GM23338 (cell line): ENCODE data around the gene AFTPH. TPM values are rescaled to one million over a fixed set of nuclear protein-coding genes. Genes with fewer than 3 reads are reported as not detected.

Experiments
- ATAC-seq: fragments of 200-7000 bp; cut with Tn5 transposase; 3 replicates; pipeline ENCODE4 v1.9.1; 2020
- DNase-seq: peaks from one replicate; pipeline ENCODE4 v3.0.0-alpha.2; 2015; ENCODE audit warnings: low spot score
- H2AFZ ChIP-seq: fragments of 200-600 bp; sonication (generic); 2 replicates; pipeline ENCODE4 v1.8.0; 2016; ENCODE audit warnings: antibody characterized with exemption, mild to moderate bottlenecking, moderate library complexity
- H3F3A ChIP-seq: fragments of 200-600 bp; sonication (generic); replicated peaks from 2 replicates; pipeline ENCODE4 v1.8.0; 2017; ENCODE audit warnings: antibody characterized with exemption, mixed run types, low read depth
- H3K27ac ChIP-seq: fragments of 200-600 bp; sonication (generic); 2 replicates; pipeline ENCODE4 v1.6.1; 2016; ENCODE audit warnings: low read depth
- H3K27me3 ChIP-seq: fragments of 200-600 bp; sonication (generic); 2 replicates; pipeline ENCODE4 v1.8.0; 2016; ENCODE audit warnings: mild to moderate bottlenecking, mixed run types, moderate library complexity; ENCODE audit not compliant: insufficient read depth
- H3K36me3 ChIP-seq: fragments of 200-600 bp; sonication (generic); 2 replicates; pipeline ENCODE4 v1.8.0; 2016; ENCODE audit warnings: mild to moderate bottlenecking; ENCODE audit not compliant: insufficient read depth
- H3K4me1 ChIP-seq: fragments of 200-600 bp; sonication (generic); 2 replicates; pipeline ENCODE4 v1.8.0; 2016; ENCODE audit warnings: mild to moderate bottlenecking, moderate library complexity; ENCODE audit not compliant: insufficient read depth
- H3K4me2 ChIP-seq: fragments of 200-600 bp; sonication (generic); 2 replicates; pipeline ENCODE4 v1.7.1; 2017; ENCODE audit warnings: mixed run types
- H3K4me3 ChIP-seq: fragments of 200-600 bp; sonication (generic); 2 replicates; pipeline ENCODE4 v1.6.1; 2016; ENCODE audit warnings: mixed run types
- H3K79me2 ChIP-seq: fragments of 200-600 bp; sonication (generic); replicated peaks from 2 replicates; pipeline ENCODE4 v1.8.0; 2017; ENCODE audit warnings: mild to moderate bottlenecking; ENCODE audit not compliant: insufficient read depth
- H3K9me2 ChIP-seq: fragments of 200-600 bp; sonication (generic); 2 replicates; pipeline ENCODE4 v1.8.0; 2017; ENCODE audit not compliant: insufficient read depth
- H4K20me1 ChIP-seq: fragments of 200-600 bp; sonication (generic); replicated peaks from 2 replicates; pipeline ENCODE4 v1.8.0; 2017; ENCODE audit warnings: mild to moderate bottlenecking; ENCODE audit not compliant: insufficient read depth
- H3K27ac Mint-ChIP-seq: 2 replicates; pipeline ENCODE4 v1.8.0; 2020; ENCODE audit warnings: inconsistent platforms, mild to moderate bottlenecking, moderate library complexity, mixed read lengths
- H3K27me3 Mint-ChIP-seq: 3 replicates; pipeline ENCODE4 v1.8.0; 2022; ENCODE audit warnings: low read depth, mild to moderate bottlenecking, moderate library complexity, mixed read lengths, inconsistent platforms; ENCODE audit not compliant: insufficient read depth, poor library complexity
- H3K36me3 Mint-ChIP-seq: 3 replicates; pipeline ENCODE4 v1.8.0; 2021; ENCODE audit warnings: low read depth, mild to moderate bottlenecking, inconsistent platforms, moderate library complexity, mixed read lengths
- H3K4me1 Mint-ChIP-seq: 3 replicates; pipeline ENCODE4 v1.8.0; 2020; ENCODE audit warnings: mild to moderate bottlenecking, inconsistent platforms, mixed read lengths
- H3K4me3 Mint-ChIP-seq: 3 replicates; pipeline ENCODE4 v1.8.0; 2021; ENCODE audit warnings: moderate library complexity, mild to moderate bottlenecking, inconsistent platforms, mixed read lengths
- H3K9me3 Mint-ChIP-seq: 3 replicates; pipeline ENCODE4 v1.8.0; 2020; ENCODE audit warnings: moderate library complexity, mild to moderate bottlenecking, inconsistent platforms, mixed read lengths
- CREB1 ChIP-seq: fragments of 250-450 bp; sonication (Bioruptor Pico); IDR thresholded peaks from 2 replicates; pipeline ENCODE4 v1.5.0; 2020; ENCODE audit warnings: low read depth, mild to moderate bottlenecking, moderate library complexity
- CTCF ChIP-seq, 2 experiments: fragments of 200-600 bp in 1 of 2; sonication (generic) in 1 of 2; conservative IDR thresholded peaks; 2 replicates each; pipeline versions ENCODE4 v1.5.1 to v1.6.1; 2016 to 2017; ENCODE audit warnings: antibody characterized with exemption in 2 of 2, low read depth in 2 of 2, mild to moderate bottlenecking in 2 of 2, moderate library complexity in 1 of 2
- ETS1 ChIP-seq: IDR thresholded peaks from 2 replicates; pipeline ENCODE4 v1.6.1; 2016; ENCODE audit warnings: antibody characterized with exemption
- JUNB ChIP-seq: IDR thresholded peaks from one replicate; pipeline ENCODE4 v1.6.1; 2016; ENCODE audit warnings: antibody characterized with exemption; ENCODE audit not compliant: unreplicated experiment
- POLR2AphosphoS5 ChIP-seq: IDR thresholded peaks from 2 replicates; pipeline ENCODE4 v1.6.1; 2016; ENCODE audit warnings: antibody characterized with exemption, low read depth
- STAT1 ChIP-seq: IDR thresholded peaks from one replicate; pipeline ENCODE4 v1.6.1; 2016; ENCODE audit warnings: antibody characterized with exemption; ENCODE audit not compliant: unreplicated experiment
- ZNF114 ChIP-seq: fragments of 250-450 bp; sonication (Bioruptor Pico); IDR thresholded peaks from 2 replicates; pipeline ENCODE4 v1.5.0; 2020; ENCODE audit warnings: mild to moderate bottlenecking, moderate library complexity
- ZNF462 ChIP-seq: fragments of 250-450 bp; sonication (Bioruptor Pico); IDR thresholded peaks from 2 replicates; pipeline ENCODE4 v1.5.0; 2020; ENCODE audit warnings: mild to moderate bottlenecking, moderate library complexity
- polyA plus RNA-seq: library from polyadenylated mRNA; unstranded; fragments of >200 nt; fragmentation: Nextera tagmentation; extraction: Ambion mirVana; gene quantifications from 2 replicates; pipeline ENCODE4 v1.2.1, GENCODE V29; 2016
- total RNA-seq: library from RNA; depleted of rRNA; stranded (reverse); fragments of >200 nt; shearing (Covaris generic); gene quantifications from 2 replicates; pipeline ENCODE4 v1.2.3, GENCODE V29; 2014

AFTPH gene
- total and polyA plus RNA-seq, 2 experiments from 2014 or later: 14.9 to 20.6 TPM

GRCh38 chr2:64492821-64493220 lies 31.3 kb upstream of the AFTPH start:
- Histone ChIP-seq H3F3A (no peaks in the 10 kb centered on the region), H2AFZ (no peak overlapping the region), H3K9me2 (no peaks in the 10 kb centered on the region), H3K79me2 (no peaks in the 10 kb centered on the region), H3K4me2 (no peak overlapping the region), H3K4me3 (no peak overlapping the region), H3K36me3 (no peaks in the 10 kb centered on the region), H3K4me1 (peaks cover 26% of the 10 kb centered on the region), H3K27me3 (no peaks in the 10 kb centered on the region), H4K20me1 (no peaks in the 10 kb centered on the region), H3K27ac (no peak overlapping the region)
- Mint-ChIP-seq H3K36me3 (no peaks in the 10 kb centered on the region), H3K4me3 (no peak overlapping the region), H3K9me3 (no peaks in the 10 kb centered on the region), H3K27me3 (peaks cover 10% of the 10 kb centered on the region), H3K27ac (no peak overlapping the region), H3K4me1 (peaks cover 40% of the 10 kb centered on the region)
- ATAC-seq (no peak), DNase-seq (peak; percentile 28)
- TF ChIP-seq CTCF (conservative IDR thresholded peaks at IDR 0.05; ENCODE audit: low read depth in 2 of 2) (no peak), ZNF462 (CRISPR knock-in tag) (no peak), JUNB (no peak), POLR2AphosphoS5 (no peak), ZNF114 (no peak), STAT1 (no peak), ETS1 (no peak), CREB1 (no peak)
